Caco-2 (cell line): ENCODE data around the gene EHD4. TPM values are rescaled to one million over a fixed set of nuclear protein-coding genes. Genes with fewer than 3 reads are reported as not detected.

Source experiments
- BruUV-seq: library from RNA; stranded (reverse); fragments of 400-500 nt; replicated peaks from 2 replicates; lab custom pipeline; 2021; lab: Mats Ljungman, UMichigan
- CTCF ChIA-PET: fragments of 300-600 bp; sonication (Branson Sonifier 250); formaldehyde crosslinking; loops from one replicate; lab custom pipeline; 2022; ENCODE audit warnings: antibody characterized with exemption; lab: Charles Lee
- POLR2A ChIA-PET: fragments of 300-600 bp; sonication (Branson Sonifier 250); formaldehyde crosslinking; loops from one replicate; lab custom pipeline; 2022; ENCODE audit warnings: antibody characterized with exemption; lab: Charles Lee
- DNase-seq, 2 experiments: peaks; one replicate each; pipeline versions ENCODE4 v3.0.0 to v3.0.0-alpha.2; 2020 to 2022
- H3K27me3 ChIP-seq: replicated peaks from 2 replicates; pipeline ENCODE4 v1.6.0; 2011; ENCODE audit warnings: low read length; ENCODE audit not compliant: control insufficient read depth, insufficient read depth
- H3K36me3 ChIP-seq: 2 replicates; pipeline ENCODE4 v1.5.1; 2011; ENCODE audit warnings: low read length; ENCODE audit not compliant: control insufficient read depth, insufficient read depth
- H3K4me1 ChIP-seq: fragments of 250-450 bp; sonication (Bioruptor Pico); 2 replicates; pipeline ENCODE4 v1.5.1; 2020; ENCODE audit warnings: mild to moderate bottlenecking
- H3K4me3 ChIP-seq: 2 replicates; pipeline ENCODE4 v1.5.1; 2011; ENCODE audit warnings: low read depth, mild to moderate bottlenecking, control low read depth, low read length
- H3K9me3 ChIP-seq: fragments of 250-450 bp; sonication (Bioruptor Pico); 2 replicates; pipeline ENCODE4 v1.5.1; 2020; ENCODE audit warnings: mild to moderate bottlenecking, moderate library complexity
- H3K27ac Mint-ChIP-seq: one replicate; pipeline ENCODE4 v1.8.0; 2022; ENCODE audit warnings: mixed read lengths; ENCODE audit not compliant: unreplicated experiment
- H3K27me3 Mint-ChIP-seq: one replicate; pipeline ENCODE4 v1.8.0; 2022; ENCODE audit warnings: mixed read lengths; ENCODE audit not compliant: insufficient read depth, unreplicated experiment
- H3K36me3 Mint-ChIP-seq: one replicate; pipeline ENCODE4 v1.8.0; 2022; ENCODE audit warnings: mild to moderate bottlenecking, mixed read lengths; ENCODE audit not compliant: insufficient read depth, unreplicated experiment
- H3K4me1 Mint-ChIP-seq: one replicate; pipeline ENCODE4 v1.8.0; 2022; ENCODE audit warnings: low read depth, mixed read lengths; ENCODE audit not compliant: unreplicated experiment
- H3K4me3 Mint-ChIP-seq: one replicate; pipeline ENCODE4 v1.8.0; 2022; ENCODE audit warnings: mild to moderate bottlenecking, moderate library complexity, mixed read lengths; ENCODE audit not compliant: unreplicated experiment
- H3K9me3 Mint-ChIP-seq: one replicate; pipeline ENCODE4 v1.8.0; 2022; ENCODE audit warnings: mixed read lengths; ENCODE audit not compliant: unreplicated experiment
- CTCF ChIP-seq, 2 experiments: fragments of 200-600 bp in 1 of 2; IDR thresholded peaks; 1 replicate in 1 of 2; 2 replicates in 1 of 2; pipeline versions ENCODE4 v1.5.1 to v1.8.0; 2011 to 2022; ENCODE audit warnings: antibody characterized with exemption in 1 of 2, control low read depth in 1 of 2, inconsistent platforms in 1 of 2, low read depth in 1 of 2, low read length in 1 of 2, mild to moderate bottlenecking in 1 of 2, moderate library complexity in 1 of 2; ENCODE audit not compliant: insufficient read depth in 1 of 2, severe bottlenecking in 1 of 2, unreplicated experiment in 1 of 2
- intact Hi-C: fragments of 100-400 bp; cut with micrococcal nuclease; formaldehyde crosslinking; loops from one replicate; pipeline ENCODE4 v1.10.0; 2022; ENCODE audit not compliant: unreplicated experiment
- total RNA-seq: library from RNA; stranded (reverse); gene quantifications from 2 replicates; pipeline ENCODE4 v1.2.3, GENCODE V29; 2022

The EHD4 gene
- total RNA-seq, 1 experiment from 2014 or later = 31.6 TPM

GRCh38 chr15:41868321-41868720 lies 104.0 kb downstream of the EHD4 start:
- POLR2A ChIA-PET = no interaction called here
- Mint-ChIP-seq H3K27me3 (no peaks in the 10 kb centered on the region), H3K4me1 (peaks cover 6% of the 10 kb centered on the region), H3K27ac (no peak overlapping the region), H3K36me3 (peaks cover 4% of the 10 kb centered on the region), H3K9me3 (no peaks in the 10 kb centered on the region), H3K4me3 (no peak overlapping the region)
- CTCF ChIA-PET = no interaction called here
- BruUV-seq = no TSS peak
- H3K4me1 ChIP-seq = peaks cover 21% of the 10 kb centered on the region
- no peak for DNase-seq
- no peak overlapping the region for H3K4me3 ChIP-seq
- H3K36me3 ChIP-seq = no peaks in the 10 kb centered on the region
- no peak for TF ChIP-seq CTCF (IDR thresholded peaks at IDR 0.05; ENCODE audit: insufficient read depth in 1 of 2, low read depth in 1 of 2, low read length in 1 of 2, severe bottlenecking in 1 of 2, unreplicated experiment in 1 of 2)
- H3K27me3 ChIP-seq = no peaks in the 10 kb centered on the region
- H3K9me3 ChIP-seq = no peaks in the 10 kb centered on the region
- intact Hi-C loops = no loop called here

GRCh38 chr15:41866872-41867579 lies 105.3 kb downstream of the EHD4 start:
- Mint-ChIP-seq H3K27me3 (no peaks in the 10 kb centered on the region), H3K27ac (peak overlapping the region; percentile 80), H3K4me1 (peaks cover 6% of the 10 kb centered on the region), H3K9me3 (no peaks in the 10 kb centered on the region), H3K4me3 (no peak overlapping the region), H3K36me3 (peaks cover 4% of the 10 kb centered on the region)
- no TSS peak for BruUV-seq
- H3K4me3 ChIP-seq = no peak overlapping the region
- peaks cover 21% of the 10 kb centered on the region for H3K4me1 ChIP-seq
- ChIA-PET POLR2A (no interaction called here), CTCF (interaction anchor here (1.0 to 1.7 kb wide), 2 partner anchors 38 to 217 kb away, joined by 3 to 9 read pairs; no protein-coding TSS in a partner anchor)
- DNase-seq = no peak
- intact Hi-C loops = loop anchor here (1.0 kb wide), 1 partner anchor 37 kb away; no protein-coding TSS in a partner anchor
- no peak for TF ChIP-seq CTCF (IDR thresholded peaks at IDR 0.05; ENCODE audit: insufficient read depth in 1 of 2, low read depth in 1 of 2, low read length in 1 of 2, severe bottlenecking in 1 of 2, unreplicated experiment in 1 of 2)
- no peaks in the 10 kb centered on the region for H3K27me3 ChIP-seq
- no peaks in the 10 kb centered on the region for H3K36me3 ChIP-seq
- H3K9me3 ChIP-seq = no peaks in the 10 kb centered on the region

- Histone ChIP-seq H3K4me3 (no peak overlapping the region), H3K4me1 (peaks cover 21% of the 10 kb centered on the region), H3K36me3 (no peaks in the 10 kb centered on the region), H3K9me3 (no peaks in the 10 kb centered on the region), H3K27me3 (no peaks in the 10 kb centered on the region)
- Mint-ChIP-seq H3K27ac (peak overlapping the region; percentile 50), H3K27me3 (no peaks in the 10 kb centered on the region), H3K4me1 (peaks cover 6% of the 10 kb centered on the region), H3K4me3 (no peak overlapping the region), H3K36me3 (peaks cover 4% of the 10 kb centered on the region), H3K9me3 (no peaks in the 10 kb centered on the region)
- intact Hi-C loops = loop anchor here (1.0 kb wide), 1 partner anchor 38 kb away; no protein-coding TSS in a partner anchor
- no peak for TF ChIP-seq CTCF (IDR thresholded peaks at IDR 0.05; ENCODE audit: insufficient read depth in 1 of 2, low read depth in 1 of 2, low read length in 1 of 2, severe bottlenecking in 1 of 2, unreplicated experiment in 1 of 2)
- CTCF ChIA-PET = interaction anchor here (1.0 to 1.7 kb wide), 3 partner anchors 8 to 218 kb away, joined by 3 to 9 read pairs (median 3); no protein-coding TSS in a partner anchor
- POLR2A ChIA-PET = no interaction called here
- DNase-seq = peak; percentile 70 to 83
- no TSS peak for BruUV-seq
Observed at GRCh38 chr15:41866263-41866703, 106.1 kb downstream of the EHD4 start.
